GM21447 (cell line): ENCODE measurements around the gene VSTM2L.

Source experiments
- ATAC-seq: cut with Tn5 transposase; IDR thresholded peaks from one replicate; pipeline ENCODE4 v1.9.1; 2021; ENCODE audit not compliant: unreplicated experiment

Gene VSTM2L

DNA sequence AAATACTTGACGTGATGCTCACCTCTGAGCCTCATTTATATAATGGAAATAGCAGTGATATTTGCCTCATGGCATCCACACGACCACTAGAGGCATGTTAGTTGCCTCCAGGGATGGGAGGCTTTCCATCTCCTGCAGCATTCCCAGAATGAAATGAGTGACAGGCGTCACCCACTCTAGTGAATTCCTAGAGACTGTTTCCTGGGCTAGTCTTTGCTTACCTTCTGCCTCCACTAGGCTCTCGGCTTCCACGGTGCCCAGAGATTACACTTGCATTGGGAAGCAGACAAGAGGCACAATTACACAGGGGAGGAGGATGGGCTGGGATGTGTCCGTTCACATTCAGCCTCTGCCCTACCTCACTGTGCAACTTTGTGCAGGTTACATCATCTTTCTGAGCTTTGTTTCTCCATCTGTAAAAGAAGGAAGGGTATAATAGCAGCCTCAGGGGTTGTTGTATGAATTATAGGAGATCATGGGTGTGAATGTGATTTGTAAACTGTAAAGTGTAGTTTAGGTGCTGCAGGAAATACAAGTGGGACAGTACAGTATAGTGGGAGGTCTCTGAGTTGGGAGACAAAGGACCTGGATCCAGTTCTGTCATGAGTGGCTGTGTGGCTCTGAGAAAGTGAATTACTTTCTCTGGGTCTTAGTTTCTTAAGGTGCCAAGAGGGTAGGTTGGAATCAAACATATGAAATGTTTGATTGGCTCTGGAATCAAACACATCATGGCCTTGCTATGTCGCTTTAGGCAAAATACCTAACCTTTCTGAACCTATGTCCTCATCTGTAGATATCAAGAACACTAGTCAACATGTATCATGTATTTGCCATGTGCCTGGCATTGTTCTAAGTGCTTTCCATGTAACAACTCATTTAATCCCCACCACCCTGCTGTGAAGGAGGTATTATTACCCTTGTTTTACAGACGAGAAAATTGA is 3.6 kb upstream of the VSTM2L start:
- no peak for ATAC-seq

DNA sequence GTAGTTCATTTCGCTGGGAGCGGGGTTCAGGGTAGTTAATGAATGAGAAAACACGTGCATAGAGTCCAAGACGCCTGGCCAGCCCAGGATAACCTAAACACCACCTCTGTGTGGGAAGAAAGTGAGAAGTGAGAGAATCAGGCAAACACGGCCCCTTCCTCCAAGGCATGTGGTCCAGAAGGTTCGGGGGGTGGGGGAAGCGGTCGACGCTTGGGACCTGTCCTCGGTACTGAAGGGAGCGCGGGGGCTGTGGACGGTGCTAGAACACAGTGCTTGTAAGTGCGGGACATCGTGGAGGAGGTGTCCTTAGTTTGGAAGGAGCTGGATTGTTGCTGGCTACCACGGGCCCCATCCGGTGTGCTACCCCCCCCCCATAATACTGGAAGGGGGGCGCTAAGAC is 1.7 kb upstream of the VSTM2L start:
- ATAC-seq, result no peak

DNA sequence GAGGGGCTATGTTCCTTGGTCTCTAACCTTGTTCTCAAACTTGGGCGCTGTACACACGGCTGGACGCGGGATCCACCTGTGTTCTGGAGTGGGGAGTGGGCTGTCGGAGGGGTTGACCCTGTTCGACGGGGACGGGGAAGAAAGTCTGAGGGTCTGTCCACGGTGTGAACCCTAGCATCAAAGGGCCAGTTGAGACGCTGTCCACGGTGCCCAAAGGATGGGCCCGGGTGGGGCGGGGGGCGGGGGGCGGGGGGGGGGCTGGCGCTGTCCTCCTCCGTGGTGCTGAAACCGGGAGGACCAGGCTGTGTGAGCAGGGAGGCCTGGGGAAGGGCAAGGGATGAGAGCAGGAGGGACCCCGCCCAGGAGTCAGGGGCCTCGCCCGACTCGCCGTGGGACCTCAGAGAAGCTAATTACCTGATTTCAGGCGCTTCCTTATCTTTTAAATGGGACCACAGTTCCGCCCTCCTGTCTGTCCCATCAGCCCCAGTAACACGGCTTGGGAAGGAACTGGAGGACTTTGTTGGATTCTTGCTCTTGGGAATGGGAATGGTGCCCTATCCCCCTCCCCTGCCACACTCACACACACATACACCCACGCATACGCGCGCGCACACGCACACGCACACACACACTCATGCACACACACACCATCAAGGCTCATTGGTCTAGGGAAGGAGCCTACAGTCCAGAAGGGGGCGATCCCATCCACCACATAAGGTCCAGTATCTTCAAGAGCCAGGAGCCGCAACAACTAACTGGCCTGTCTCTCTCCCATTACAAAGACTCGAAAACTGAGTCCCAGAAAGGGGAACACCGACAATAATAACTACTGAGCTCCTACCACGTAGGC is 1.0 kb upstream of the VSTM2L start:
- ATAC-seq, result no peak

DNA sequence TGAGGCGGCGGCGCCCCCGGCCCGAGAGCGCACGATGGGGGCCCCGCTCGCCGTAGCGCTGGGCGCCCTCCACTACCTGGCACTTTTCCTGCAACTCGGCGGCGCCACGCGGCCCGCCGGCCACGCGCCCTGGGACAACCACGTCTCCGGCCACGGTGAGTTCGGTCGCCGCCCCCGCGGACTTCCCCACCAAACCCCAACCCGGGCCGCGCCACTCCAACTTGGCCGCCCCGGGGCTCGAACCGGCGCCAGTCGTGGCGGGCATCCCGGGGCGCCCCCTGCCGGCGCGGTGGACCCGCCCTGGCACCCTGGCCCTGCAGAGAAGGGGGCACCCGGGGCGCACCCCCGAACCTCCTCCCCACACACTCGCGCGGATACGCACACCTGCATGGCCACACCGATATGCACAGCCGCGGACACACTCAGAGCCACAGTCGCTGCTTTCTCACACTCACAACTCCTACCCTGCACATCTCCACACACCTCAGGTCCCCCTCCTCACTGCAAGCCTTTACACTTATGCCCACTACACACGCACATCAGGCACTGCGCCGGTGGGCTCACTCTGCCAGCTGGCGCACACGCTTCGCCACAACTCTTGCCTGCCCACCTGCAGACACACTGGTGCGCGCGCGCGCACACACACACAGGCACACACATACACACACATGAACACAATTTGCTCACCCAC is 535 bp downstream of the VSTM2L start:
- no peak for ATAC-seq

DNA sequence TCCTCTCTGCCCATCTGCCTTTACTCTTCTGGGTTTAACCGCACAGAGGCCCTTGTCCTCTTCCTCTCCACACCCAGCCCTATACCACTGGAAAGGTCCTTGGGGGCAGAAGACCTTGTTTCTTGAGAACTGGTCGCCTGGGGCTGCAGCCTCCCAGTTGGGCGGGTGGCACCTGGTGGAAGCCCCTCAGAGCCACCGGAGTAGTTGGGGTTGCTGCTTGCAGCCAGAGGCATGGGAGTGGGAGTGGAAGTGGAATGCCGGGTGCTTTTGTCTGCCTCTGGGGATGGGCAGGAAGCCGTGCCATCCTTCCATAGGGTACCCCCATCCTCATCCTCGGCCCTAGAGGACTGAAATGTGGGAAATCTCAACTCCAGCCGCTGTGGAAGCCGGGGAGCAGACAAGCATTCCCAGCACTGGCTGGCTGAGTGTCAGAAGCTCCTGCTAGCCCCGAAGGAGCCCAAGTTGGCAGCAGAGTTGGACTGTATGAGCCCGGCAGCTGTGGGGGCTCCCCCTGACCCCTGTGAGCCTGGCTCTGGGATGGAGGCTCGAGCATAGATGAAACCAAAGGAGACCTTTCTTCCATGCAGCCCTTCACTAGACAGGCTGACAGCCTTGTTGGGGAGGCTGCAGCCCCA is 1.2 kb downstream of the VSTM2L start:
- ATAC-seq, result no peak

DNA sequence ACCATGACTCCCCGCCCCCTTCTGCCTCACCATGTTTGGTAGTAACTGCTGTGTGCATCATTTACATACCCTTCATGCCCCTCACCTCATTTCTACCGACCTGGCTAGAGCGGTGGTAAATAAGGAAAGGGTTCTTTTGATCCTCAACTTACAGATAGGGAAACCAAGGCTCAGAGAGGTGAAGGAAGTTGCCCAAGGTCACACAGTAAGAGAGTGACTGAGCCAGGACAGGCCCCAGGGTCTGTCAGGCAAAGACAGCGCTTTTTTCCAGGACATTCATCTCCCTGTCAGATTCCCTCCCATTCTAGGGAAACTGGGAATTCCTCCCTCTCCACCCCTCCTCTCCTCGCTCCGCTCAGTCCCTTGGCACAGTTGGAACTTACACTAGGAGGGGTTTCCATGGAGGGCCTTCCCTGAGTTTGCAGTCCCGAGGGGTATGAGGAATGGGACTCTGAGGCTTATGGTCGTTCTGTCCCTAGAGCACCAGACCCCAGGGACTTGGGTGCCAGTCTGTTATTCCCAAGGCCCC is 2.0 kb downstream of the VSTM2L start:
- ATAC-seq, result no peak

DNA sequence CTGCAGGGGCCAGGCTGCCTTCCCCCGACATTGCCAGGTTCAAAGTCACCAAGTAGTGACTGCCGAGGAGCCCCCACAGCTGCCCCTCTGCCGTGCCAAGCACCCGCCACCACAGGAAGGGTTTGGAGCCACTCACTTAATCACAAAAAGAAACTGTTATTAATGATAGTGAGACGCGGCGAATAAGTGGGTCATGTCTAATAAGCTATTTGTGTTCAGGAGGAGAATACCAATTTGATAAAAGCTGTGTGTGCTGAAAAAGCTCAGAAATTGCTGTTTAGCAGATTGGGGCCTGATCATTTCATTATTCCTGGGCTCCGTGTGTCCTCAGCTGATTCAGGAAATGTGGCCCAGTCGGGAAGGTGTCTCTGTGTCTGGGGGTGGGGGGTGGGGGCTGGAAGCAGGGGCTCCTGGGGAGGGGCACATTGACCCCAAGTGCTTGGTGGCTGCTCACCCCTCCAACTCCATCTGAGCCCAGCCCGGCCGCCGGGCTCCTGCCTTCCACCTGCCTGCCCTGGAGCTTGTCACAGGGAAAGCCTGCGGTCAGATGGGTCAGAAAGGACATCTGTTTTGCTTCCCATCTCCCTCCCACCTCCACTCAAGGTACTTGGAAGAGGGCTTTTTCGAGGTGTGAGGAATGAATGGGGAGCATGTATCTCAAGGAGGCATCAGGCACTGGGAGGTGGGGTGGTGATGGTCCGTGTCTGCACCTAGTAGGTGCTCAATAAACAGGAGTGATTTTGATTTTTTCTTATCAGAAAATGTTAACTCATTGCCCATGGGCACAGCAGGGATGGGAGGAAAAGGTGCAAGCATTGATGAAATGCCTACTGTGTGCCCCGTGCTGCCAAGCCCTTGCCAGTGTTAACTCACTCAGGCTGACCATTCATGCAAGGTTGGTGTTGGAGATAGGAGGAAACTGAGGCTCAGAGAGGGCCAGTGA is 3.0 kb downstream of the VSTM2L start:
- ATAC-seq, result no peak

DNA sequence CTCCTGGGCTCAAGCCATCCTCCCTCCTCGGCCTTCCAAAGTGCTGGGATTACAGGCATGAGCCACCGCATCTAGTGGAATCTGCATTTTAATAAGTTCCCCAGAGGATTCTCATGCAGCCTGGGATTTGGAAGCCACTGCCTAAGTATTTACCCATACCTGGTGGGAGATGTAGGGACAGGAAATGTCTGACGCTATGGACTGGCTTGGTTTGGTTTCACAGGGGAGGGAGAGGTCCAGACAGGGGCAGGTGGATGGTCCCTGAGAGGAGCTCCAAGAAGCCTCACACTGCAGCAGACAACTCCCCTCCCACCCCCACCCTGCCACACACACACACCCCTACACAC is 4.4 kb downstream of the VSTM2L start:
- ATAC-seq, result no peak

DNA sequence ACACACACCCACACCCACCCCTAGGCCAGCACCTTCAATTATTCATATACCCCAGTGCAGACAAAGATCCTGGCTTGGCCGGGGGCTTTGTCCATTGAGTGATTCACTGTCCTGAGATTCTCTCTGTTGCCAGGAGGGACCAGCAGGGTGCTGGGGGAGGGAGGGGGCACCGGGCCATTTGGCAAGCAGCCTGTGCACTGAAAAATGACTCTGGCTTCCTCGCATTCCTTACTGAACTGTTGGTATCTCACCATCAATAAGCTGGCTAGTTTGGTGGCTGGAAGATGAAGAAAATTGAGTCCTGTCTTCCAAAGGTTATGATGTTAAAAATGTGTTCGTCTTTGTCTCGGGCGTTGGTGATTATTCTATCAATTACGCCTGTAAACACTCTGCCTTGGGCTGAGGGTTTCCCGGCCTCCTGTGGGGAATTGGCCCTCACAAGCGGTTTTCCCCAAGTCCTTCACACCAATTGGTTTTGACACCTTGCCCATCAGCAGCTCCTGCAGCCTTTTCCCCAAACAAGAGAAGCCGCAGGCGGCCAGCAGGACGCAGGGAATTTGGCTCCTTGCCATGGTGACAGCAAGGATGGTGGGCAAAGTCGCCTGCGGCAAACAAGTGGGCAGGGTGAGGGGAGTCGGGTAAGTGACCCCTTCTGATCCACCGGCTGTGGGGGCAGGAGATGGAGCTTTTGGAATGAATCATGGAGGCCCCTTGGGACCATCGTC is 4.9 kb downstream of the VSTM2L start:
- no peak for ATAC-seq

DNA sequence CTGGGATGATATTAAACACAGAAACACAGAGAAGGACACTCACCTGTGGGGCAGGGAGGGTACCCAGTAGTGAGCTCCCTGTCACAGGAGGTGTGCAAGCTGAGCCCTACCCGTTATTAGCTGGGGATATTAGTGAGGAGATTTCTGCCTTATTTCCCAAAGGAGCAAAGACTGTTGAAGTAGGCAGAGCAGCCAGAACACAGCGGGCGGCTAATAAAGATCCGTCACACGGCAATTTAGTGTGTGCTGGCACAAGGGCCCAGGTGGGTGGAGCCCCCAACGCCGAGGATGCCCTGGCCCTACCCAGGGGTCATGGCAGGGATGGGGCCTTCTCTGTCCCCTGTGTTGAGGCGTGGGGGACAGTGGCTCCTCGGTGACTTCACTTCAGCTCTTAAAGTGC is 8.3 kb downstream of the VSTM2L start:
- no peak for ATAC-seq

DNA sequence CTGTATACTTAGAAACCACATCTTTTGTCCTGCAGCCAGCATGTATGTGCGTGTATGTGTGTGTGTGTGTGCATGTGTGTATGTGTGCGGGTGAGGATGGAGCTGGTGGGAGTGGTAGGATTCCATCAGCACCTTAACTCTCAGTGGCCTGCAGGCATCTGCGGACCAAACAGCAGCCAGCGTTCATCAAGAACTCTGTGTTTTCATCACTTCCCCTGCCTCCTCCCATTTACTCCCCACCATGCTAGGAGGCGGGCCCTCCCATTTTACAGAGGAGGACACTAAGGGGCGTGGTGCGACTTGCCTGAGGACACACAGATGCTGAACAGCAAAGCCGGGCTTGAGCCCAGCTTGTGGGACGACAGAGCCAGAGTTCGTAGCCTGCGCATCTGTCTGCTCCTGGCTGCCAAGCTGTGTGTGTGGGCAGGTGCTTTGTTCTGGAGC is 8.9 kb downstream of the VSTM2L start:
- ATAC-seq, result no peak

DNA sequence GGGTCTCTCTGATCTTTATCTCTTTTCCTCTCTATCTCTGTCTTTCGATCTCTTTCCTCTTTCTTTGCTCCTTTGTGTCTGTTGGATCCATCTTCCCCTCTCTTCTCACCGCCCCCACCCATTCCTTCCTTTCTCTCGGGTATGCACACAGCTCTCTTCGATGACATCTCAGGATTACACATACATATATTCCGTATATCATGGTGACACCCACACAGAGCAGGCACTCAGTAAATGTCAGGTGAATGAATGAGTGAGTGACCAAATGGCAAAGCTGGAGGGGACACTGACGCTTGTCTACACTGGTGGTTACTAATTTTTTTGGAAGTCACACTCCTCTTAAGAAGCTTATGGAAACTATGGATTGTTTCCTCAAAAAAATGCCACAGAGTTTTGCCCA is 9.9 kb downstream of the VSTM2L start:
- no peak for ATAC-seq

DNA sequence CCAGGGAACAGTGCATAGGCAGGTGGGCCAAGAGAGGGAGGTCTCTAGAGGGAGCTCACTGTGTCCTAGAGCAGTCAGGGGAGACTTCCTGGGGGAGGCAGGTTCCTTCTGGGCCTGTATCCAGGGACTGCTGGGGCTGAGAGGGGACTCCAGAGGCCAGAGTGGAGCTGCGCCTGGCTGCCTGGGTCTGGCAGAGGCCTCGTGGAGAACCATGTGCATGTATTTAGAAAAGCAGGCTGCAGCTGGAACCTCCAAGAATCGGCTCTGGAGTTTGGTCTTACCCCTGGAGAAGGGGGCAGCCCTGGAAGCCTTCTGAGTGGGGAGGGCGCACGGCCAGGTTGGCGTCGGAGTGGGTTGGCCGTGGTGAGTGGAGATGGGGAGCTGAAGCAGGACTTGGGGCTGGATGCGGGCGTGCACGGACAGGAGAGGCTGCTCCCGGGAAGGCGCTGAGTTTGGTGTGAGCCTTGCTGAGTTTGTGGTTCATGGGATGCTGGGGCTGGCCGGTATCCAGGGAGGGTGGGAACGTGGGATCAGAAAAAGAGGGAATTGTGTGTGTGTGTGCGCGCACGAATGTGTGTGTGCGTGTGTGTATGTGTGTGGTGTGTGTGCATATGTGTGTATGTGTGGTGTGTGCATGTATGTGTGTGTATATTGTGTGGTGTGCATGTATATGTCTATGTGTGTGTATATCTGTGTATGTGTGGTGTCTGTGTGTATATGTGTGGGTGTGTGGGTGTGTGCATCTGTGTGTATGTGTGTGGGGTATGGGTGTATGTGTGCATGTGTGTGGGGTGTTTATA is 10.8 kb downstream of the VSTM2L start:
- ATAC-seq, result no peak

DNA sequence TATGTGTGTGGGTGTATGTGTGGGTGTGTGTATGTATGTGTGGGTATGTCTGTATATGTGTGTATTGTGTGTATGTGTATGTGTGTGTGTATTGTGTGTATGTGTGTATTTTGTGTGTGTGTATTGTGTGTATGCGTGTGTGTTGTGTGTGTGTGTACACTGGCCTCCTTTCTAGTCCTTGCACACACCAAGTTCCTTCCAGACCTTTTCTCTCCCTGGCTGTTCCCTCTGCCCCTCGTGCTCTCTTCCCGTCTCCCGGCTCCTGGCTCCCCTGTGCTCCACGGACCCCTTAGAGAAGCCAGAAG is 11.4 kb downstream of the VSTM2L start:
- no peak for ATAC-seq

DNA sequence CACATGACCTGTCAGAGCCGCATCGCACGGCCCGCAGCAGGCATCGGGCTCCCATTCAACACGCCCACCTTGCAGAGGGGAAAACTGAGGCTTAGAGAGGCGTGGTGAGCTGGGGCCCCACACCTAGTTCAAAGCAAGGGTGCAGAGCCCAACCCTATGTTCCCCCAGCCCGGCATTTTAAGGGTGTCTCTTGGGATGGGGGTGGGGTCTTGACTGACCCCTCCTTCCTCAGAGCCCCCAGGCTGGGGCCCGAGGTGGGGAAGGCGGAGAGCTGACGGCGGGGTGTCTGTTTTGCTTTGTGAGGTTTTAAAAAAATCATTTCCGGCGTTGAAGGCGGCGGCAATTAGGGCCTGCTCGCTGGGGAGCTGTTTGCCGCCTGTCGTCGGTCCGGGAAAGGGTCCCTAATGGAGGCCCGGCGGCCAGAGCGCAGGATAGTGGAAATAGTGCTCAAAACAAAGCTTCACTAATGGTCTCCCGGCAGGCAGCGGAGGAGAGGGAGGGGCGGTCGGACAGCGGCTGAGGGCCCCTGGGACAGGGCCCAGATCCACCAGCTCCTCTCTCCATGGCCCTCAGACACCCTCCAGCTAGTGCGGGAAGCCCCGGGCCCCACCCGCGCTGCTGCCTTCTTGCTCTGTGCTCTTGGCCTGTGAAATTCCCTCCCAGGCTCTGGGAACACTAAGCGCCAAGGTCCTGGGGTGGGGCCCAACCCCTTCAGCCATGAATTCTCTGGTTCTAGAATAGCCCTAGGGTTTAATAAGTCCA is 11.9 kb downstream of the VSTM2L start:
- no peak for ATAC-seq

DNA sequence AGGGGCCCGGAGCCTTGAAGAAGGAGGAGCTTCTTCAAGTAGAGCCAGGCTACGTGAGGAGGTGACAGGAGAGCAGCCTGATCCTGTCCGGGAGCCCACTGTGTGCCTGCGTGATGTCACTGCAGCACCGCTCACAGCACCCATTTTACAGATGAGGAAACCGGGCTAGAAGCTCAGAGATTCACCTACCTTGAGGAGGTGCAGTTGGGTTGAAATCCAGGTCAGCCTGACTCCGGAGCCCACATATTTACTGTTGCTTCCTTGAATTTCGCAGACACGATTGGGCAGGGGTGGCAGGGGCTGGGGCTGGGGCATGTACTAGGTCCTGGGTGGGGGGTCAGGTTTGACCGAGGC is 12.5 kb downstream of the VSTM2L start:
- ATAC-seq, result no peak

DNA sequence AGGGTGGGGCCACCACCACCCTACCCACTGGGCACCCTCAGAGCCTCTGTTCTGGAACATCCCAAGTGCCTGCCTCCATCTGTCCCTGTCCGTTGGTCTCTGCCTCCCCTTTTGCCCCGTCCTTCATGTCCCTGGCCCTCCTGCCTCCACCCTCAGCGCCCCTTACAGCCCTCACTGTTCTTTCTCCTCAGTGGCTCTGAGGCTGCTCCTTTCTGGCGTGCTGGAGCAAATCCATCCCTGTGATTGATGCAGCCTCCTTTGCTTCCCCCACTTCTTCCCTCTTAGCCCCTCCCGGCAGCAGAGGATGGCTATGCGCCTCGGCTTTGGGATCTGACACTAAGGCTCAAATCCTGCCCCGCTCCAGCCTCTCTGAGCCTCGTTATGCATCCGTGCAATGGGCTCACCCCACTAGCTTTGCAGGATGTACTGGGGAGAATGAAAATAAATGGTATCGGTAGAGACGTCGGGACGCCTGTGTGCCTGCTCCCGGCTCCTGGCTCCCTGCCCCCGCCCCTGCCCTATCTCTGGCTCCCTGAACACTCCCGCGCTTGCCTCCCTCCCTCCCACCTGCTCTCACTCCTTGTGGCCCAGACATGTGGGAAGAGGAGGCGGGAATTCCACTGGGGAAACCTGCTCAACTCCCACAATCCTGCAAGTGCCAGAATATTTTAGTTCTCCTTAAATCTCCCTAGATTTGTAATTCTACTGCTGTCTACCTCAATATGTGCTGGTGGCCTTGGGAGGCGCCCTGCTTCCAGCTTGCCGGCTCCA is 13.1 kb downstream of the VSTM2L start:
- ATAC-seq, result no peak
